IPS DF 6.9 (cell line): ENCODE measurements around the gene C1R.

Experiments
- DNase-seq: peaks from one replicate; pipeline ENCODE4 v3.0.0-alpha.2; 2013; ENCODE audit warnings: low read depth, low spot score
- H3K27ac ChIP-seq: one replicate; pipeline ENCODE4 v1.5.1; 2013; ENCODE audit warnings: low read length, control low read depth
- H3K27me3 ChIP-seq: 2 replicates; pipeline ENCODE4 v1.6.1; 2013; ENCODE audit warnings: mild to moderate bottlenecking, low read length; ENCODE audit not compliant: control insufficient read depth, insufficient read depth
- H3K36me3 ChIP-seq: 2 replicates; pipeline ENCODE4 v1.6.1; 2013; ENCODE audit warnings: low read length; ENCODE audit not compliant: control insufficient read depth, insufficient read depth
- H3K4me1 ChIP-seq: 2 replicates; pipeline ENCODE4 v1.6.1; 2013; ENCODE audit warnings: low read length; ENCODE audit not compliant: control insufficient read depth, insufficient read depth
- H3K4me3 ChIP-seq: 2 replicates; pipeline ENCODE4 v1.5.1; 2013; ENCODE audit warnings: mild to moderate bottlenecking, low read length
- H3K9me3 ChIP-seq: 2 replicates; pipeline ENCODE4 v1.6.1; 2013; ENCODE audit warnings: low read length, inconsistent platforms; ENCODE audit not compliant: control insufficient read depth, insufficient read depth
- WGBS: extraction: QIAGEN DNeasy Blood & Tissue Kit; methylation state at CpG from one replicate; pipeline ENCODE4 v1.1.7; 2013; ENCODE audit warnings: mixed read lengths, missing lambda C conversion rate; ENCODE audit not compliant: insufficient read length, insufficient coverage; 5-methylcytosine and 5-hydroxymethylcytosine counted together

The C1R gene

GRCh38 chr12:7129872-7130691 is 37.8 kb upstream of the C1R start, which contains the start of gene CLSTN3:
Gene CLSTN3, plus strand, starts transcription at chr12:7130371. Its CDS starts 278 bp downstream, at chr12:7130649.
- peaks cover 6% of the 10 kb centered on the region for H3K4me1 ChIP-seq
- H3K36me3 ChIP-seq = peaks cover 7% of the 10 kb centered on the region
- H3K9me3 ChIP-seq = no peaks in the 10 kb centered on the region
- H3K27me3 ChIP-seq = no peaks in the 10 kb centered on the region; the same call in 1 of the 2 replicates
- H3K27ac ChIP-seq = no peak within 1 kb of the TSS
- WGBS = no CpG with 5 or more reads among the region's 40 CpGs
- no peak for DNase-seq
- H3K4me3 ChIP-seq = peak within 1 kb of the TSS; percentile 64; the same call in 1 of the 2 replicates

GRCh38 chr12:7129287-7129871 is 37.1 kb upstream of the C1R start:
- peak overlapping the region; percentile 64; the same call in 1 of the 2 replicates for H3K4me3 ChIP-seq
- DNase-seq = no peak
- H3K27me3 ChIP-seq = no peaks in the 10 kb centered on the region; the same call in 1 of the 2 replicates
- H3K36me3 ChIP-seq = peaks cover 4% of the 10 kb centered on the region
- no peak overlapping the region for H3K27ac ChIP-seq
- no CpG with 5 or more reads among the region's 19 CpGs for WGBS
- peaks cover 6% of the 10 kb centered on the region for H3K4me1 ChIP-seq
- no peaks in the 10 kb centered on the region for H3K9me3 ChIP-seq

- H3K9me3 ChIP-seq = no peaks in the 10 kb centered on the region
- no peaks in the 10 kb centered on the region for H3K36me3 ChIP-seq
- DNase-seq = no peak
- WGBS = no CpG with 5 or more reads among the region's 7 CpGs
- peak within 1 kb of the TSS; percentile 64; the same call in 1 of the 2 replicates for H3K4me3 ChIP-seq
- H3K4me1 ChIP-seq = peaks cover 6% of the 10 kb centered on the region
- H3K27me3 ChIP-seq = no peaks in the 10 kb centered on the region; the same call in 1 of the 2 replicates
- no peak within 1 kb of the TSS for H3K27ac ChIP-seq
Observed at GRCh38 chr12:7128681-7129286, 36.5 kb upstream of the C1R start, which contains the start of gene RBP5. Gene RBP5, minus strand, starts transcription at chr12:7128889. Its CDS starts 114 bp downstream, at chr12:7128775.

- WGBS = no CpG with 5 or more reads among the region's 17 CpGs
- DNase-seq = no peak
- Histone ChIP-seq H3K27ac (no peak overlapping the region), H3K9me3 (no peaks in the 10 kb centered on the region), H3K27me3 (no peaks in the 10 kb centered on the region; the same call in 1 of the 2 replicates), H3K36me3 (no peaks in the 10 kb centered on the region), H3K4me1 (peaks cover 6% of the 10 kb centered on the region), H3K4me3 (no peak overlapping the region)
Observed at GRCh38 chr12:7127916-7128626, 35.8 kb upstream of the C1R start.

- Histone ChIP-seq H3K4me3 (no peak overlapping the region), H3K4me1 (peaks cover 4% of the 10 kb centered on the region), H3K27me3 (no peaks in the 10 kb centered on the region; the same call in 1 of the 2 replicates), H3K36me3 (no peaks in the 10 kb centered on the region), H3K9me3 (no peaks in the 10 kb centered on the region), H3K27ac (no peak overlapping the region)
- WGBS = 100% methylated on average over 1 of the region's 4 CpGs
- no peak for DNase-seq
Observed at GRCh38 chr12:7125632-7126227, 33.5 kb upstream of the C1R start.

- no peak for DNase-seq
- no CpG with 5 or more reads among the region's 11 CpGs for WGBS
Observed at GRCh38 chr12:7123806-7124522, 31.7 kb upstream of the C1R start.

GRCh38 chr12:7122811-7123769 is 30.8 kb upstream of the C1R start:
- no CpG with 5 or more reads among the region's 7 CpGs for WGBS
- H3K27me3 ChIP-seq = no peaks in the 10 kb centered on the region
- H3K4me1 ChIP-seq = no peaks in the 10 kb centered on the region
- no peak overlapping the region for H3K27ac ChIP-seq
- H3K36me3 ChIP-seq = no peaks in the 10 kb centered on the region
- no peaks in the 10 kb centered on the region for H3K9me3 ChIP-seq
- DNase-seq = no peak
- no peak overlapping the region for H3K4me3 ChIP-seq

More at GRCh38 chr12:7123806-7124522, 31.7 kb upstream of the C1R start:
- H3K27ac ChIP-seq = no peak overlapping the region
- 0 out of 2 replicates have a peak, but pooled peaks cover 2% of the 10 kb centered on the region for H3K4me1 ChIP-seq
- H3K36me3 ChIP-seq = no peaks in the 10 kb centered on the region
- H3K27me3 ChIP-seq = no peaks in the 10 kb centered on the region
- no peak overlapping the region for H3K4me3 ChIP-seq
- H3K9me3 ChIP-seq = no peaks in the 10 kb centered on the region

- no peaks in the 10 kb centered on the region for H3K36me3 ChIP-seq
- WGBS = no CpG with 5 or more reads among the region's 5 CpGs
- no peak overlapping the region for H3K4me3 ChIP-seq
- H3K27me3 ChIP-seq = no peaks in the 10 kb centered on the region
- H3K9me3 ChIP-seq = no peaks in the 10 kb centered on the region
- H3K27ac ChIP-seq = no peak overlapping the region
- DNase-seq = no peak
- H3K4me1 ChIP-seq = no peaks in the 10 kb centered on the region
Observed at GRCh38 chr12:7121324-7121723, 29.1 kb upstream of the C1R start.

GRCh38 chr12:7120166-7120565 is 27.9 kb upstream of the C1R start:
- H3K9me3 ChIP-seq = no peaks in the 10 kb centered on the region
- H3K4me3 ChIP-seq = no peak overlapping the region
- DNase-seq = no peak
- H3K27ac ChIP-seq = no peak overlapping the region
- H3K36me3 ChIP-seq = no peaks in the 10 kb centered on the region
- no CpG with 5 or more reads among the region's 5 CpGs for WGBS
- no peaks in the 10 kb centered on the region for H3K4me1 ChIP-seq
- no peaks in the 10 kb centered on the region for H3K27me3 ChIP-seq
